Neuronal stem cell (in vitro differentiated cells): ENCODE results near the gene HSD17B7.

Experiments used
- DNase-seq: peaks from one replicate; pipeline ENCODE4 v3.0.0-alpha.2; 2013; ENCODE audit warnings: low spot score
- H2AFZ ChIP-seq: one replicate; pipeline ENCODE4 v1.6.1; 2013; ENCODE audit warnings: mild to moderate bottlenecking, low read length, inconsistent platforms
- H2AK5ac ChIP-seq: 2 replicates; pipeline ENCODE4 v1.6.1; 2013; ENCODE audit warnings: low read depth, mild to moderate bottlenecking, inconsistent platforms, low read length, moderate library complexity, mixed read lengths
- H2BK120ac ChIP-seq: 2 replicates; pipeline ENCODE4 v1.6.1; 2013; ENCODE audit warnings: low read depth, mild to moderate bottlenecking, inconsistent platforms, low read length, moderate library complexity, mixed read lengths
- H2BK12ac ChIP-seq: one replicate; pipeline ENCODE4 v1.6.1; 2013; ENCODE audit warnings: low read length, inconsistent platforms
- H2BK15ac ChIP-seq: 2 replicates; pipeline ENCODE4 v1.6.1; 2013; ENCODE audit warnings: mild to moderate bottlenecking, low read length, inconsistent platforms, mixed read lengths
- H2BK5ac ChIP-seq: one replicate; pipeline ENCODE4 v1.6.1; 2013; ENCODE audit warnings: inconsistent platforms, mild to moderate bottlenecking, low read length, moderate library complexity
- H3K14ac ChIP-seq: one replicate; pipeline ENCODE4 v1.6.1; 2013; ENCODE audit warnings: low read length, inconsistent platforms
- H3K18ac ChIP-seq: 2 replicates; pipeline ENCODE4 v1.6.1; 2013; ENCODE audit warnings: low read length, inconsistent platforms
- H3K23ac ChIP-seq: 2 replicates; pipeline ENCODE4 v1.6.1; 2013; ENCODE audit warnings: low read depth, mild to moderate bottlenecking, mixed read lengths, low read length, inconsistent platforms; ENCODE audit not compliant: poor library complexity
- H3K27ac ChIP-seq: replicated peaks from 3 replicates; pipeline ENCODE4 v1.5.1; 2013; ENCODE audit warnings: low read length, inconsistent platforms
- H3K27me3 ChIP-seq, 3 experiments: 2 replicates each; pipeline ENCODE4 v1.6.1; 2013; ENCODE audit warnings: low read length in 3 of 3, mild to moderate bottlenecking in 2 of 3, inconsistent platforms in 1 of 3, low read depth in 1 of 3, mixed read lengths in 1 of 3, moderate library complexity in 1 of 3; ENCODE audit not compliant: control insufficient read depth in 3 of 3, insufficient read depth in 3 of 3
- H3K36me3 ChIP-seq, 2 donors: replicated peaks in 1 of 2; 2 replicates each; pipeline ENCODE4 v1.6.1; 2013; ENCODE audit warnings: low read length in 2 of 2; ENCODE audit not compliant: control insufficient read depth in 2 of 2, insufficient read depth in 2 of 2
- H3K4ac ChIP-seq: 2 replicates; pipeline ENCODE4 v1.6.1; 2013; ENCODE audit warnings: inconsistent platforms, mild to moderate bottlenecking, low read length, moderate library complexity
- H3K4me1 ChIP-seq, 2 donors: 1 replicate in 1 of 2; 2 replicates in 1 of 2; pipeline ENCODE4 v1.6.1; 2013; ENCODE audit warnings: low read length in 2 of 2, low read depth in 1 of 2; ENCODE audit not compliant: control insufficient read depth in 2 of 2, insufficient read depth in 1 of 2
- H3K4me2 ChIP-seq: one replicate; pipeline ENCODE4 v1.6.1; 2013; ENCODE audit warnings: mild to moderate bottlenecking, low read length, inconsistent platforms; ENCODE audit not compliant: insufficient read depth, poor library complexity, severe bottlenecking
- H3K4me3 ChIP-seq, 2 donors: 2 replicates each; pipeline ENCODE4 v1.5.1; 2013; ENCODE audit warnings: low read length in 2 of 2, mild to moderate bottlenecking in 2 of 2, inconsistent platforms in 1 of 2, moderate library complexity in 1 of 2
- H3K79me1 ChIP-seq: one replicate; pipeline ENCODE4 v1.6.1; 2013; ENCODE audit warnings: low read depth, mild to moderate bottlenecking, inconsistent platforms, low read length, moderate library complexity
- H3K9ac ChIP-seq: one replicate; pipeline ENCODE4 v1.6.1; 2013; ENCODE audit warnings: mild to moderate bottlenecking, low read depth, low read length, inconsistent platforms; ENCODE audit not compliant: poor library complexity
- H3K9me3 ChIP-seq, 2 donors: replicated peaks in 1 of 2; 2 replicates each; pipeline versions ENCODE3 to v1.6.1; 2013; ENCODE audit warnings: low read length in 2 of 2, mild to moderate bottlenecking in 2 of 2, inconsistent platforms in 1 of 2, low read depth in 1 of 2, mixed read lengths in 1 of 2, moderate library complexity in 1 of 2; ENCODE audit not compliant: control insufficient read depth in 2 of 2, insufficient read depth in 1 of 2
- H4K8ac ChIP-seq: one replicate; pipeline ENCODE4 v1.6.1; 2013; ENCODE audit warnings: low read depth, mild to moderate bottlenecking, inconsistent platforms, low read length, moderate library complexity
- H4K91ac ChIP-seq: one replicate; pipeline ENCODE4 v1.6.1; 2013; ENCODE audit warnings: low read length, low read depth, mild to moderate bottlenecking, inconsistent platforms; ENCODE audit not compliant: poor library complexity
- WGBS, 2 donors: extraction: QIAGEN DNeasy Blood & Tissue Kit; methylation state at CpG; one replicate each; pipeline ENCODE4 v1.1.7; 2013; ENCODE audit warnings: missing lambda C conversion rate in 2 of 2, mixed read lengths in 1 of 2; ENCODE audit not compliant: insufficient read length in 2 of 2, insufficient replicate concordance in 1 of 2; ENCODE audit errors: extremely low coverage in 2 of 2; 5-methylcytosine and 5-hydroxymethylcytosine counted together

HSD17B7 gene

DNA sequence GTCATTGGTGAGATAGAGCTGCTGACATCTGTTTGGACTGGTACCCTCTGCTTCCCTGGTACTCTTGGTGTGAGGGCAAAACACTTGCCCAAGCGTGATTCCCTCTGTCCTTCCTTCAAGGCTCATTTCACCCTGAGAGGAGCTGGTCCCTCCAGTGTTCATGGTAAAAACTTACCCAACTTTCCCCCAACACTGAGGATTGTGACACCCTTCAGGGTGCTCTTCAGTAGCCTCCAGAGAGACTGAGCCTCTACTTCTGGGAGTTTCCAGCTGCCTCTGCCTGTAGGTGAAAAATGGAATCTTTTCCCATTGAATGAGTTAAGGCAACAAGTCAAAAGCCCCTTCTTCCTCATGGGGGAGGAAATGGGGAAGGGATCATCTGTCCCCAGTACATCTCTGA is 60.8 kb downstream of the HSD17B7 start:
- Histone ChIP-seq H2BK12ac (no peak overlapping the region), H2BK15ac (no peak overlapping the region), H2AFZ (no peak overlapping the region), H2AK5ac (no peak overlapping the region), H3K4me1 (no peaks in the 10 kb centered on the region), H3K4me3 (no peak overlapping the region), H3K9ac (no peak overlapping the region), H3K14ac (no peak overlapping the region), H2BK120ac (no peak overlapping the region), H3K79me1 (no peaks in the 10 kb centered on the region), H4K91ac (no peak overlapping the region), H3K4me2 (no peak overlapping the region), H3K4ac (no peak overlapping the region), H3K27ac (no peak overlapping the region), H3K18ac (no peak overlapping the region), H3K27me3 (peaks cover 0 to 6% (median 1%) of the 10 kb centered on the region in 3 experiments), H2BK5ac (no peak overlapping the region), H3K9me3 (no peaks in the 10 kb centered on the region), H3K23ac (no peak overlapping the region), H3K36me3 (no peaks in the 10 kb centered on the region), H4K8ac (no peak overlapping the region)
- no CpG with 5 or more reads among the region's 1 CpG for WGBS, 2 donors
- no peak for DNase-seq

- peak overlapping the region; percentile 9 for H2AFZ ChIP-seq
- peaks cover 0 to 4% (median 0%) of the 10 kb centered on the region in 3 experiments for H3K27me3 ChIP-seq
- H3K4me3 ChIP-seq, result no peak overlapping the region
- DNase-seq, result no peak
- no peaks in the 10 kb centered on the region for H3K36me3 ChIP-seq
- no peak overlapping the region for H4K91ac ChIP-seq
- H3K9ac ChIP-seq, result no peak overlapping the region
- no peak overlapping the region for H3K18ac ChIP-seq
- no peak overlapping the region for H2BK120ac ChIP-seq
- no peak overlapping the region for H3K14ac ChIP-seq
- H3K27ac ChIP-seq, result no peak overlapping the region
- no peak overlapping the region for H2AK5ac ChIP-seq
- H3K79me1 ChIP-seq, result no peaks in the 10 kb centered on the region
- no peak overlapping the region for H3K23ac ChIP-seq
- H3K4ac ChIP-seq, result no peak overlapping the region
- WGBS, 2 donors, result no CpG with 5 or more reads among the region's 4 CpGs
- no peaks in the 10 kb centered on the region for H3K9me3 ChIP-seq
- H2BK12ac ChIP-seq, result no peak overlapping the region
- peaks cover 0 to 2% of the 10 kb centered on the region in 2 donors for H3K4me1 ChIP-seq
- H4K8ac ChIP-seq, result no peak overlapping the region
- no peak overlapping the region for H2BK15ac ChIP-seq
- H2BK5ac ChIP-seq, result no peak overlapping the region
- H3K4me2 ChIP-seq, result no peak overlapping the region
Observed at GRCh38 chr1:162854245-162854882, 63.9 kb downstream of the HSD17B7 start.

GRCh38 chr1:162855461-162856150 is 65.1 kb downstream of the HSD17B7 start:
- Histone ChIP-seq H3K23ac (no peak overlapping the region), H3K4me2 (no peak overlapping the region), H2BK5ac (no peak overlapping the region), H2AFZ (no peak overlapping the region), H2AK5ac (no peak overlapping the region), H2BK120ac (no peak overlapping the region), H3K14ac (no peak overlapping the region), H3K4me3 (no peak overlapping the region), H4K8ac (no peak overlapping the region), H3K36me3 (no peaks in the 10 kb centered on the region), H2BK15ac (no peak overlapping the region), H3K9me3 (no peaks in the 10 kb centered on the region), H3K4ac (no peak overlapping the region), H4K91ac (no peak overlapping the region), H3K18ac (no peak overlapping the region), H2BK12ac (no peak overlapping the region), H3K4me1 (peaks cover 0 to 2% of the 10 kb centered on the region in 2 donors), H3K9ac (no peak overlapping the region), H3K27me3 (peaks cover 0 to 11% (median 0%) of the 10 kb centered on the region in 3 experiments), H3K27ac (no peak overlapping the region), H3K79me1 (no peaks in the 10 kb centered on the region)
- no CpG with 5 or more reads among the region's 4 CpGs for WGBS, 2 donors
- no peak for DNase-seq

- WGBS, 2 donors, result 100% methylated on average over 1 of the region's 2 CpGs; no CpG with 5 or more reads in 1 of the 2 donors
- H3K9ac ChIP-seq, result no peak overlapping the region
- H4K91ac ChIP-seq, result no peak overlapping the region
- H3K27ac ChIP-seq, result no peak overlapping the region
- H2AK5ac ChIP-seq, result no peak overlapping the region
- H2BK15ac ChIP-seq, result no peak overlapping the region
- H3K18ac ChIP-seq, result no peak overlapping the region
- DNase-seq, result no peak
- peaks cover 0 to 11% (median 0%) of the 10 kb centered on the region in 3 experiments for H3K27me3 ChIP-seq
- H3K4me3 ChIP-seq, result no peak overlapping the region
- H2BK120ac ChIP-seq, result no peak overlapping the region
- no peaks in the 10 kb centered on the region for H3K79me1 ChIP-seq
- no peak overlapping the region for H2BK12ac ChIP-seq
- no peak overlapping the region for H2AFZ ChIP-seq
- H3K23ac ChIP-seq, result no peak overlapping the region
- H3K36me3 ChIP-seq, result no peaks in the 10 kb centered on the region
- H3K4me2 ChIP-seq, result no peak overlapping the region
- H2BK5ac ChIP-seq, result no peak overlapping the region
- no peak overlapping the region for H4K8ac ChIP-seq
- no peaks in the 10 kb centered on the region for H3K9me3 ChIP-seq
- H3K14ac ChIP-seq, result no peak overlapping the region
- H3K4me1 ChIP-seq, result peaks cover 0 to 2% of the 10 kb centered on the region in 2 donors
- H3K4ac ChIP-seq, result no peak overlapping the region
Observed at GRCh38 chr1:162856260-162856659, 65.8 kb downstream of the HSD17B7 start.
